ENCODE measurements around the gene TCF7L2.

TCF7L2 gene

GRCh38 chr10:112969542-112969941 lies 19.5 kb downstream of the TCF7L2 start:
- TF ChIP-seq SIN3A (IDR thresholded peaks at IDR 0.05; ENCODE audit: borderline replicate concordance, insufficient read depth, low read length) (no peak), POLR2AphosphoS5 (IDR thresholded peaks at IDR 0.05; ENCODE audit: low read depth, low read length) (no peak), FOXP2 (optimal IDR thresholded peaks at IDR 0.05; ENCODE audit: borderline replicate concordance, extremely low read depth, extremely low read length, insufficient read depth) (no peak)

DNA sequence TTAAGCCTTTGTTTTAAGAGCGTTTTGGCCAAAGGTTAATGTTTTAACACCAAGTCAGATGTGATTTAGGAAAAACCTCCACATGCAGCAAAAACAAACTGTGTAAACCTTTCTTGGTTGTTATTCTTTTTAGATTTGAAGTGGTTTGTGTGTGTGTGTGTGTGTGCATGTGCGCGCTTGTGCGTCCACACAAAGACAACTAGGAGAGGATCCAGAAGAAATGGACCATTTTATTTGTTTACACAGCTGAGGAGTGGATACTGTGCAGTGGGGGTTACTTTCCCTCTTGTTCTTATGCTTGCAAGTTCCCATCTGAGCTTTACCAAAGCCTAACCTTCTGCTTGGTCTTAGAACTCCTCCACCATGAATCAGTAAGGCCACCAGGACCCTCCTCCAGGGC lies 20.0 kb downstream of the TCF7L2 start:
- TF ChIP-seq FOXP2 (optimal IDR thresholded peaks at IDR 0.05; ENCODE audit: borderline replicate concordance, extremely low read depth, extremely low read length, insufficient read depth) (no peak), TAF1 (IDR thresholded peaks at IDR 0.05; ENCODE audit: borderline replicate concordance, insufficient read depth, low read length) (no peak), POLR2AphosphoS5 (IDR thresholded peaks at IDR 0.05; ENCODE audit: low read depth, low read length) (no peak), SIN3A (IDR thresholded peaks at IDR 0.05; ENCODE audit: borderline replicate concordance, insufficient read depth, low read length) (no peak), REST (IDR thresholded peaks at IDR 0.05; ENCODE audit: insufficient read depth in 1 of 2, low read depth in 2 of 2, low read length in 2 of 2) (no peak)

DNA sequence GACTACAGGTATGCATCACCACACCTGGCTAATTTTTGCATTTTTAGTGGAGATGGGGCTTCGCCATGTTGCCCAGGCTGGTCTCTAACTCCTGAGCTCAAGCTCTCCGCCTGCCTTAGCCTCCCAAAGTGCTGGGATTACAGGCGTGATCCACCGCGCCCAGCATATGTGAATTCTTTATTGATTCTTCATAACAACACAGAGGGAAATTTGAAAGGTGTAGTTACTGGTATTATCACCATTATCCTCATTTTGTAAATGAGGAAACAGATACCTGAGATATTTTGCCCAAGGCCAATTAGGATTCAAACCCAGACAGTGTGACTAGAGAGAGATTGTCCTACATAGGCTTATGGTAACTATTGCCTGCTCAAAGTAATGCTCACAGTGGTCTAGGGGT lies 22.6 kb downstream of the TCF7L2 start:
- TF ChIP-seq TAF1 (IDR thresholded peaks at IDR 0.05; ENCODE audit: borderline replicate concordance, insufficient read depth, low read length) (no peak), SIN3A (IDR thresholded peaks at IDR 0.05; ENCODE audit: borderline replicate concordance, insufficient read depth, low read length) (no peak), POLR2AphosphoS5 (IDR thresholded peaks at IDR 0.05; ENCODE audit: low read depth, low read length) (no peak; the same call in 1 of the 2 replicates), FOXP2 (optimal IDR thresholded peaks at IDR 0.05; ENCODE audit: borderline replicate concordance, extremely low read depth, extremely low read length, insufficient read depth) (no peak), REST (IDR thresholded peaks at IDR 0.05; ENCODE audit: insufficient read depth in 1 of 2, low read depth in 2 of 2, low read length in 2 of 2) (no peak)

DNA sequence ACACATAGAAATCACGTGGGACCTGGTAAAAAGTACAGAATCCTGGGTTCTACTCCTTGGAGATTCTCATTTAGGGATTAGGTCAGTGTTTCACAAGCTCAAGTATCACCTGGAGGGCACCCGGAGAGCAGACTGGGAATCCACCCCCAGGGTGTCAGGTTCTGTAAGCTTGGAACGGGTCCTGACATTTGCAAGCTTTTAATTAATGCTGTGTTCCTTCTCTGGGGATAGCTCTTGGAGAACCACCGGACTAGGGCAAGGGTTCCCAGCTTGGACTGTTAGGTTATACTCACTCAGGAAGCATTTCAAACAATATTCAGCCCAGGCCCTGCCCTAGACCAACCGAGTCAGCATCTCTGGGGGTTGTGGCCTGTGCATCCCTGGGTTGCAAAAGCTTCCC lies 23.0 kb downstream of the TCF7L2 start:
- TF ChIP-seq TAF1 (IDR thresholded peaks at IDR 0.05; ENCODE audit: borderline replicate concordance, insufficient read depth, low read length) = no peak
- no peak for TF ChIP-seq REST (IDR thresholded peaks at IDR 0.05; ENCODE audit: insufficient read depth in 1 of 2, low read depth in 2 of 2, low read length in 2 of 2)
- no peak for TF ChIP-seq SIN3A (IDR thresholded peaks at IDR 0.05; ENCODE audit: borderline replicate concordance, insufficient read depth, low read length)
- no peak for TF ChIP-seq FOXP2 (optimal IDR thresholded peaks at IDR 0.05; ENCODE audit: borderline replicate concordance, extremely low read depth, extremely low read length, insufficient read depth)
- no peak for TF ChIP-seq POLR2AphosphoS5 (IDR thresholded peaks at IDR 0.05; ENCODE audit: low read depth, low read length)

DNA sequence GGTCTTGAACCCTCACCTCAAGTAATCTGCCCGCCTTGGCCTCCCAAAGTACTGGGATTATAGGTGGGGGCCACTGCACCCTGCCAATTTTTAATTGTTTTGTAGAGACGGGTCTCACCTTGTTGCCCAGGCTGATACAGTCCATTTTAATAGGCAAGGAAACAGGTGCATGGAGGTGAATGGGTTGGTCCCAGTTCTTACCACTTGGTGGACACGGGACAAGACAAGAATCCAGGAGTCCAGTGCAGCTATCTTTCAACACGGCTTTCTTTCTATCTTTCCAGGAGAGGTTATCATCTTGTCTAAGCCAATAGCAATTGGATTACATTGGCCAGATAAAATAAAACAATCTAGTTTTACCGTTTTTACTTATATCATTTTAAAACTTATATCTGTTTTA lies 23.8 kb downstream of the TCF7L2 start:
- TF ChIP-seq SIN3A (IDR thresholded peaks at IDR 0.05; ENCODE audit: borderline replicate concordance, insufficient read depth, low read length) = no peak
- no peak for TF ChIP-seq FOXP2 (optimal IDR thresholded peaks at IDR 0.05; ENCODE audit: borderline replicate concordance, extremely low read depth, extremely low read length, insufficient read depth)
- no peak for TF ChIP-seq REST (IDR thresholded peaks at IDR 0.05; ENCODE audit: insufficient read depth in 1 of 2, low read depth in 2 of 2, low read length in 2 of 2)
- TF ChIP-seq POLR2AphosphoS5 (IDR thresholded peaks at IDR 0.05; ENCODE audit: low read depth, low read length) = no peak
- TF ChIP-seq TAF1 (IDR thresholded peaks at IDR 0.05; ENCODE audit: borderline replicate concordance, insufficient read depth, low read length) = no peak

Measured in PFSK-1 (cell line).